GM12865 (cell line): ENCODE data around the gene EFHD1.

ENCODE experiments used
- DNase-seq: peaks from one replicate; pipeline ENCODE4 v3.0.0; 2010; ENCODE audit warnings: low read depth
- H3K4me3 ChIP-seq: 2 replicates; pipeline ENCODE4 v1.5.1; 2011; ENCODE audit warnings: mild to moderate bottlenecking, low read depth, low read length, control low read depth
- TF ChIP-seq, protein P1 (sequence below): IDR thresholded peaks from 2 replicates; pipeline ENCODE4 v1.5.1; 2011; ENCODE audit warnings: low read length, control low read depth, low read depth, inconsistent platforms; ENCODE audit not compliant: insufficient read depth; ENCODE audit errors: missing control alignments

The EFHD1 gene

DNA sequence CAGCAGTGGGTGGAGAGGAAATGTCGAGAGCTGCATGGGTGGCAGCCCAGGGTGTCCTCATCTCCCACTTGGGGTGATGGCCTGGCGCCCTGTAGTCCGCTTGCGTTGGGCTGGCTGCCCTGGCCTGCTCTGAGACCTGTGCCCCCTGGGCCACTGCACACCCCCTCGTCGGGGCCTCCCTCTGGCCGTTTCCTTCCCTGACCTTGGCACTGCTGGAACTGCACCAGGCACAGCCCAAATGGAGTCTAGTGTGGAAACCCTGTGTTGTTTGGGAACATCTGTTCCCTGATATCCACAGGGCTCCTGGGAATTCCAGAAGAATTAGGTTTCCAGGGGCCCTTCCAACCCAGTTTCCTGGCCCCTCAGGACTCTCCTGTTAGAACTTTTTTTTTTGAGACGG lies 13.9 kb downstream of the EFHD1 start:
- H3K4me3 ChIP-seq = no peak overlapping the region
- DNase-seq = no peak
- TF ChIP-seq, protein P1, sequence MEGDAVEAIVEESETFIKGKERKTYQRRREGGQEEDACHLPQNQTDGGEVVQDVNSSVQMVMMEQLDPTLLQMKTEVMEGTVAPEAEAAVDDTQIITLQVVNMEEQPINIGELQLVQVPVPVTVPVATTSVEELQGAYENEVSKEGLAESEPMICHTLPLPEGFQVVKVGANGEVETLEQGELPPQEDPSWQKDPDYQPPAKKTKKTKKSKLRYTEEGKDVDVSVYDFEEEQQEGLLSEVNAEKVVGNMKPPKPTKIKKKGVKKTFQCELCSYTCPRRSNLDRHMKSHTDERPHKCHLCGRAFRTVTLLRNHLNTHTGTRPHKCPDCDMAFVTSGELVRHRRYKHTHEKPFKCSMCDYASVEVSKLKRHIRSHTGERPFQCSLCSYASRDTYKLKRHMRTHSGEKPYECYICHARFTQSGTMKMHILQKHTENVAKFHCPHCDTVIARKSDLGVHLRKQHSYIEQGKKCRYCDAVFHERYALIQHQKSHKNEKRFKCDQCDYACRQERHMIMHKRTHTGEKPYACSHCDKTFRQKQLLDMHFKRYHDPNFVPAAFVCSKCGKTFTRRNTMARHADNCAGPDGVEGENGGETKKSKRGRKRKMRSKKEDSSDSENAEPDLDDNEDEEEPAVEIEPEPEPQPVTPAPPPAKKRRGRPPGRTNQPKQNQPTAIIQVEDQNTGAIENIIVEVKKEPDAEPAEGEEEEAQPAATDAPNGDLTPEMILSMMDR = no peak

DNA sequence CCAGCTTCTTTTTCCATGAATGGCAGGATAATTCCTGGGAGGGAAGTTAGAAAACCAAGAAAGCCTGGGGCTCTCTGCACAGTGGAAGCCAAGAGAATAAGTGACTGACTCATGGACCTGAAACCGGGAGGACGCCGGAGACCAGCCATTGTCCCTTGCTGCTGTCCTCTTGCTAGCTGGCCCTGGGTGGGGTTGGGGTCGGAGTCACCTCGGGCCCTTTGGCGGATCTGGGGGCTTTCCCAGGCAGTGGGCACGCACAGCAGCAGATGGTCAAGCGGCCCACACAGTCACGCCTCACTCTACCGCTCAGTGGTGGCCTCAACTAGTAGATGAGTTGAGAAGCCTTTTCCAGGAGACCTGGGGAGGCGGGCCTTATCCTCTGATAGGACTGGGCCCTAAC lies 15.6 kb downstream of the EFHD1 start:
- TF ChIP-seq, protein P1 = no peak
- H3K4me3 ChIP-seq = no peak overlapping the region
- DNase-seq = no peak

DNA sequence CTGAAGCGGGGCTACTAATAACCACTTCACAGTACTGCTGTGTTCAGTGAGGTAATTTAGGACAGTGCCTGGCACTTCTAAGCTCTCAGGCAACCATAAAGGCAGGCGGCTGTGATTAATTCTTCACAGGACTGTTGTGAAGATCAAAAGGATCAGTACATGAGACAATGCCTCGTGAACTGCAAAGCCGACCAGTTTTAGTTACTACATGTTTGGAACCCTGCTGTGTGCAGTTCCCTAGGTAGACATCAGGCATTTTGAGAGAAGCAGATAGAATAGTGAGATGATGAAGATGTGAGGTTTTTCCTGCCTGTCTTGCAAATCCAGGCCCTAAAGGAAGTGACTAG lies 19.1 kb downstream of the EFHD1 start:
- TF ChIP-seq, protein P1 = no peak
- DNase-seq = no peak
- no peak overlapping the region for H3K4me3 ChIP-seq

DNA sequence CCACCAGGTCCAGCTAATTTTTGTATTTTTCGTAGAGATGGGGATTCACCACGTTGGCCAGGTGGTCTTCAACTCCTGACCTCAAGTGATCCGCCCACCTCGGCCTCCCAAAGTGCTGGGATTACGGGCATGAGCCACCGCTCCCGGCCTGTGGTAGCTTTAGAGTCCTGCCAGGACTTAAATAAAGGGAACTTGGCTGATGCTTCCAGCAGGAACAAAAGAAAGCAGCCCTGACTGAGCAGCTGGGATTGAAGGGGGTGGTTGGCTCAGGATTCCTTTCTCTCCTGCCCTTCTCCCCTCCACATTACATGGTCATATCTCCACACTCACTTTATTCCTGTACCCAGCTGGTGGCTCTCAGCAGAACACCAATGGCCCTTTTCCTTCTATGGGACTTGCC lies 20.0 kb downstream of the EFHD1 start:
- no peak for DNase-seq
- no peak overlapping the region for H3K4me3 ChIP-seq
- TF ChIP-seq, protein P1 = no peak

DNA sequence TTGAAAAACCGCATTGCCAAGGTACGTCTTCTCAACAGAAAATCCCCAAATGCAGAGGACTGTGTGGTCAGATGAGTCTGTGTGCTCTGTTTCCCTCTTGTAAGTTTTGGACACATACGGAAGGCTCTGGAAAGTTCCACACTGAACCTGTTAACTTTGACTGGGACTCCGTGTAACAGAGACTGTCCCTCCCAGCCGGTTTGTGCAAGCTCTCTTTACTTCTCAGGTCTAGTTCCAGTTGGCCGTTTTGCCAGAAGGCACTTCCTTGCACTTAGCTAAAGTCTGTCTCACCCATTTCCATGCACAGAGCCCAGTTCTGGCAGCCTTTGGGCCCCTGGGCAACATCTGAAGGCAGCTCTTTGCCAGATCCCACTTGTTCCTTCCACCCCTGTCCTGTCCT lies 22.0 kb downstream of the EFHD1 start:
- DNase-seq = no peak
- H3K4me3 ChIP-seq = no peak overlapping the region
- TF ChIP-seq, protein P1 = no peak

DNA sequence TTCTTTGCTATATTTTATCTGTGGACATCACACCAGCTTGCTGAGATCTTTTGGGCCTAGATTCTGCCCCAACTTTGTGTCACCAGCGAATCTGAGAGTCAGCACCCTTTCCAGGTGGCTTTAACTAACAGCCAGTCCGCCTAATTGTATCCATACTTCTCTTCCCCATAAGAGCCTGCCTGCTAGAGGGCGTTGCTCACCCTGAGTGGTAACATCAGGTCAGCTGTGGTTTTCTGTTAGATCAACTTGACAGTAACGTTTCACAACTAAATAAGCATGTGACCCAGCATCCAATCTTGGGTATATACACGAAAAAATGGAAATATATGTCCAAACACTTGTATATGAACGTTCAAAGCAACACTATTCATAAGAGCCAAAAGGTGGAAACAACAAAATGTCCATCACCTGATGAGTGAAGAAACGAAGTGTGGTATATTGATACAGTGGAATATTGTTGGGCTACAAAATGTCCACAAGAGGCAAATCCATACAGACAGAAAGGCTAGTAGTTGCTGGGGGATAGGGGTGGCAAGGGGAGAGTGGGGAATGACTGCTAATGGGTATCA lies 24.9 kb downstream of the EFHD1 start:
- DNase-seq = peak; percentile 42

DNA sequence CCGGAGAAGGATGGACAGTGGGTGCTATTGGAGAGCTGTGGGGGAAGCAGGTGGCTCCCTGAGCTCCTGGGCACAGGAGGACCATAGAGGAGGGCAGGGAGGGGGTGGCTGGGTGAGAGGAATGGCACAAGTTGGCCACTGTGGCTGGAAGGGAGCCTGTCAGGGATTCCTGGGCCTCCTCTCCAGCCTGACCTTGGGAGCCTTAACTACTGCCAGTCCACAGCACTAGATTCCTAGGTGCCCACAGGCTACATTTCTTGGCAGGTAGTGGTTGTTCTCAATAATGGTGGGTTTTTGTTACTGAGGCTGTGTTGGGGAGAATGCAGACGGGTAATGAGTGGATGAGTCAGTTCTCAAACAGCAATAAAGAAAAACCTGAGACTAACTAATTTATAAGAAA lies 26.0 kb downstream of the EFHD1 start:
- TF ChIP-seq, protein P1 = no peak
- no peak for DNase-seq
- no peak overlapping the region for H3K4me3 ChIP-seq

More for the DNA sequence above, 24.9 kb downstream of the EFHD1 start:
- TF ChIP-seq, protein P1 = peak; percentile 11
- no peak overlapping the region for H3K4me3 ChIP-seq
